Glomerular endothelial cell (primary cell): ENCODE results near the gene RNF38. TPM values are rescaled to one million over a fixed set of nuclear protein-coding genes. Genes with fewer than 3 reads are reported as not detected.
"Not testable (repeated sequence)": the region's sequence is repeated elsewhere in the genome, so short reads cannot be mapped to it uniquely, and the experiment has no call there.

ENCODE experiments used
- DNase-seq: peaks from one replicate; pipeline ENCODE4 v3.0.0-alpha.2; 2011; ENCODE audit warnings: low read depth, low spot score; ENCODE audit errors: extremely low read depth
- total RNA-seq: library from RNA; depleted of rRNA; stranded (reverse); fragments of >200 nt; gene quantifications from 2 replicates; pipeline ENCODE4 v1.2.3, GENCODE V29; 2015

RNF38 gene
- total RNA-seq = 26.4 and 27.7 TPM in 2 replicates

DNA sequence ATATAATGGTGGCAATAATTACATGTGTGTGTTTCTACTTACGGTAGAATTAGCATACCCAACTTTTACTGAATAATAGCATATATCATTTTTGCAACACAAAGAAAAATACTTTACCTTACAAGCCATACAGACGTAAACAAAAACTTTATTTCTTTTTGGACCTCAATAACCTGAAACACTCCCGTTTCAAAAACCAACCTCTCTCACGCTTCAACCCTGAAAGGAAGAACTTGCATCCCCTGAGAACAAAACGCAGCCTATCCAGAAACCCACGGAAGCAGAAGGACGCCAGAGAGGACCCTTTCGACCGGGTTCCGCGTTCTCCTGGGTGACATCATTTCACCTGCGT lies at the start of gene RNF38:
Gene RNF38, minus strand, starts transcription at position 290 of the 352 bp plus-strand sequence. Its CDS starts 161 bp downstream, at position 129.
- no peak for DNase-seq

DNA sequence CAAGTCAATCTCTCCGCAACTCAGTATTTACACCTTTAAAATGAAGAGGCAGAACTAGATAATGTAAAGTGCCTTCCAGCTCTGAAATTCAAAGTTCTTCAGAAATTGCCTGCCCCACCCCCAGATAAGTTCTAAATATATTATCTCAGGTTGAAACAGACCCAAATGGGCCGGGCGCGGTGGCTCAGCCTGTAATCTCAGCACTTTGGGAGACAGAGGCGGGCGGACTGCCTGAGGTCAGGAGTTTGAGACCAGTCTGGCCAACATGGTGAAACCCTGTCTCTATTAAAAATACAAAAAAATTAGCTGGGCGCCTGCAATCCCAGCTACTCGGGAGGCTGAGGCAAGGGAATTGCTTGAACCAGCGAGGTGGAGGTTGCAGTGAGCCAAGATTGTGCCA lies 48.5 kb upstream of the RNF38 start:
- DNase-seq = not testable (repeated sequence)

DNA sequence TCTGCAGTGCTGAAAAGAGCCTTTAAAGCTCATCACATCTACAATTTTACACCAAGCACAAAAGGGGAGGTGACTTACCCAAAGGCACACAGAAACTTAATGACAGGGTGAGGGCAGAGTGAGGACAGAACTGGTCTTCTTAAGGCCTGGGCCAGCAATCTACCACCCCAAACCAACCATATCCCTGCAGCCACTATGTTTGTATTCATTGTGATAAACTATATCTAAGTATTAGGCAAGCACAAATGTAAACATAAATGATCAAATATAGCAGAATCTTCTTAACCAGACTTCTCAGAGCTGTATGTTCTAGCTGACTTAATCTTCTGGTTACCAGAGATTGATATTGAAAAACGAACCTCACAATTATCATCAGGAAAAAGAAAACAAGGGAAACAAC lies 47.9 kb upstream of the RNF38 start:
- DNase-seq = no peak

DNA sequence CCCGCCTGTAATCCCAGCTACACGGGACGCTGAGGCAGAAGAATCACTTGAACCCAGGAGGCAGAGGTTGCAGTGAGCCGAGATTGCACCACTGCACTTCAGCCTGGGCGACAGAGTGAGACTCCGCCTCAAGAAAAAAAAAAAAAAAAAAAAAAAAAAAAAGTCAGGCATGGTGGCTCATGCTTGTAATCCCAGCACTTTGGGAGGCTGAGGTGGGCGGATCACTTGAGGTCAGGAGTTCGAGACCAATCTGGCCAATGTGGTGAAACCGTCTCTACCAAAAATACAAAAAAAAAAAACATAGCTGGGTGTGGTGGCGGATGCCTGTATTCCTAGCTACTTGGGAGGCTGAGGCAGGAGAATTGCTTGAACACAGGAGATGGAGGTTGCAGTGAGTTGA lies 46.6 kb upstream of the RNF38 start:
- DNase-seq = not testable (repeated sequence)

DNA sequence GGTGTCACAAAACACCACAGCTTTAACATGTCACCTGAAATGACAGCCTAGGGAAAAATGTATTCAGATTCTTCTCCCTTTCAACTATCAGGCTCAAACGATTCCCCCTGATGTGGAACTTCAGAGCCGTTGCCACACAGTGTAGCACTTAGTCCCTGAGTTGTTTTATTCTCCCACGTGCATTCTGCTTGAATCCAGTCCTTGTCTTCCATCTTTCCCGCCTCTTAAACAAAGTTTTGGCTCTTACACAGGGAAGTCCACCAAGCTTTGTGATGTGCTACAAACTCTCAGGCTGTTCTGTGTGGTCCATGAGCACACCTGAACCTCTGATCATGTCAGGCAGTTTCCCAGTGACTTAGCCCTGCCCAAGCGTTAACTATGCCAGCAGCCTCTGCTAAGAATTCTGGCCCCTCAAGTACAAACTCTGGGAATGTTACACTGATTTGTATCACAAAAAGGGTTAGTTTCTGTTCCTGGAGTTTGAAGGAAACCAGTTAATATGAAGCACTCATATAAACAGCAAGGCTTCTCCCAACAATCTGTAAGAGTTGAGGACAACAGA lies 45.8 kb upstream of the RNF38 start:
- DNase-seq = no peak

DNA sequence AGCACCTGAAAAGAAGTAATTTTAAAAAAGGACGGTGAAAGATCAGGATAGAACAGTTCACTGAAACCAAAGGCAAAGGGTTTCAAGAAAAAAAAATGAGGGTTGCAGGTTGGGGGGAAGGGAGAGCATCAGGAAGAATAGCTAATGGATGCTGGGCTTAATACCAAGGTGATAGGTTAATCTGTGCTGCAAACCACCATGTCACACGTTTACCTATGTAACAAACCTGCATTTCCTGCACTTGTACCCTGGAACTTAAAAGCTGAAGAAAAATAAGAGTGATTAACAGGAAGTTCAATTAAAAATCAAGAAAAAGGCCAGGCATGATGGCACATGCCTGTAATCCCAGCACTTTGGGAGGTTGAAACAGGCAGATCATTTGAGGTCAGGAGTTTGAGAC lies 44.1 kb upstream of the RNF38 start:
- DNase-seq = no peak

DNA sequence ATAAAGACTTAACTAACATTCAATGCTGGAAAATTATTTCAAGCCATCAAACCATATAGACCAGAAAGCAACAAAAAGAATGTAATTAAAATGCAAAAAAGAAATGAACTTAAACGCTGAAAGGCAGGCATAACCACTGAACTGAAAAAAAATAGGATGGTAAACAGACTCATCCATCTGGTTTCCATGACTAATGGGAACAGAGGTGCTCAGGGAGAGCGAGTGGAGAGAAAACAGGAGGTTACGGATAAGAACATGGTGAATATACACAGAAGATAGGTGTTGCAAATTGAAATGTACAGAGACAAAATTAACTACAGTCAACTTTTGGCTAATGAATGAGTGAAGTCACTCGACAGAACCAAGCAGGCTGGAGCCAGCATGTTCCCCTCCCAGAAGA lies 43.5 kb upstream of the RNF38 start:
- no peak for DNase-seq

DNA sequence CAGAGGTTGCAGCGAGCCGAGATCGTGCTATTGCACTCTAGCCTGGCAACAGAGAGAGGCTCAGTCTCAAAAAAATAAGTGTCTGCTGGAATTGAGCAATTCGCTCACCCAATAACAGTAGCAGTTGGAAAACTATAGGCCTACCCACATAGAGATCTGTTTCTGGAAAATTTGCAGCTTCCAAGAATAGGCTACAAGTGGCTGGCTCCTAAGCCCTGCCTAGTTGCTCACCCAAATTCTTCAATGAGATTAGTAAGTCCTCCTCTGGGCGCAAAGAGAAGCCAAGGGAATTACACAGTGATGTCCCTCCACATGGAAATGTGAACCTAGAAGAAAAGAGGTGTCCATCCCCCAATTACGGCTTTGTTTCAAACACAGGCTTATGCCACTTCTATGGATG lies 42.6 kb upstream of the RNF38 start:
- DNase-seq = no peak

DNA sequence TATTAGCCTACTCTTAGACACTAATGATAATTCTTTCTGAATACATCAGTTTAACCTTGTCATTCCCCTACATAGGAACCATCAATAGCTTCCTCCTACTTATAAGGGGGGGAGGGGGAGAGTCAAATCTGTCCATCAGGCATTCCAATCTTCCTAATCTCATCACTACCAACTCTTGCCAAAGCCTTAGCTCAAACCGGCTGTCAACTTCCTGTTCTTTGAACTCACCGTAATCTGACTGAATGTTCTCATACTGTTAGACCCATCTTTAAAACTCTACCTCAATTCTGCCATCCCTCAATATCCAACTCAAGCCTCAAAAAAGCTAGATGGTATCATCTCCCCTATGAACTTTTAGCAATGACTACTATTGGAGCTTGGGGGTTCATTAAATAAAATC lies 41.9 kb upstream of the RNF38 start:
- no peak for DNase-seq

DNA sequence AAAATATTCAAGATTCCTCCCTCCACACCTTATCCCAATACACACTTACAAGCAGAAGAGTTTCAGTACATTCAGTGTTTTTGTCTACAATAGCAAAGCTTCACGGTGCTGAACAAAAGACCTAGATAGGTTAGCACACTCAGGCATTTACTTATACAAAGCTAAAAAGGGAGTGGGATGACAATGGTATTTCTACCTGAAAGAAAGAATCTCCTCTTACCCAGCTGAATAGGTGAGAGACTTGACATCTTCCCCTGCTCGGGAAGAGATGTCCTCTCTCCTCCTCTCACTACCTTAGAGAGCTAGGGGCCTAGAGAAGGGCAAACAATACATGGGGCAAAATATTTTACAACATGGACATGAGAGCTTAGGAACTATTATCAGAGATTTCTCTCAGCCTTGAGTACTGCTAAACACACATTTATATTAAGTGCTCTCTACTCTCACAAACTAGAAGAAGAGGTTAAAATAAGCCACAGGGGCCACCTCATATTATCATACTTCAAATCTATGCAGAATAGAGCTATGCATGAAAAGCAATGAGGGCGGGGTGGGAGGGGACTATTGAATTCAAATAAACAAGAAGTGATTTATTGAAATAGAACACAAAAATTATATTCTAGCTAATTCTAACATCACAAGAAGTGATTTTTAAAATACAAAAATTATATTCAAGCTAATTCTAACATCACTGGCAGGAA lies 38.6 kb upstream of the RNF38 start:
- no peak for DNase-seq

DNA sequence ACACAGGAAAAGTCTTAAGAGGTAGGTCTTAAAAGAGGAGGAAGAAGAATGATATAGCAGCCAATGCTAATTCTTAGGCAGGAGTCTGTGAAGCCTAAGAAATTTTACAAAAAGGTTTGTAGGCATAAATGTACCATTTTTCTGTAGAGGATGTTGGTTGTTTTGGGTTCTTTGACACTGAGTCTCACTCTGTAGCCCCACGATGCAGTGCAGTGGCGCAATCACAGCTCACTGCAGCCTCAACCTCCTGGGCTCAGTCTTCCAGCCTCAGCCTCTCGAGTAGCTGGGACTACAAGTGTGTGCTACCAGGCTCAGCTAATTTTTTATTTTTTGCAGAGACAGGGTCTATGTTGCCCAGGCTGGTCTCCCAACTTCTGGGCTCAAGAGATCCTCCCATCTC lies 37.7 kb upstream of the RNF38 start:
- DNase-seq = no peak

DNA sequence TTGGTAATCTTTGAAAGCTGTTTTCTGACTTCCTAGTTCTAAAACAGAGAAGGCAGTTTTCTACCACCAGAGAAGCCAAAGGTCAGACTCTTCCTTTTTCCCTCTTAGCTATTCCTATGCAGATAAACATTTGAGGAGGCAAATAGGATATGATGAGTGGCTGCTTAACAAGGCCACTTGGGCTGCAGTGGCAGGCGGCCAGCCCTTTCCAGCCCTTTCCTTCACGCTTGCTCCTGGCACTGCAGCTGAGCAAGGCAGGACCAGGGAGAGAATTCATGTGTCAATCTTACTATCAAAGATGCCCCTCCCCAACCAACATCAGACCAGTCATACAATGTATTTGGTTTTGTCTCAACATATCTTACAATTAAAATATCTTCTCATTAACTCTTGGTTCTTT lies 36.8 kb upstream of the RNF38 start:
- DNase-seq = no peak

DNA sequence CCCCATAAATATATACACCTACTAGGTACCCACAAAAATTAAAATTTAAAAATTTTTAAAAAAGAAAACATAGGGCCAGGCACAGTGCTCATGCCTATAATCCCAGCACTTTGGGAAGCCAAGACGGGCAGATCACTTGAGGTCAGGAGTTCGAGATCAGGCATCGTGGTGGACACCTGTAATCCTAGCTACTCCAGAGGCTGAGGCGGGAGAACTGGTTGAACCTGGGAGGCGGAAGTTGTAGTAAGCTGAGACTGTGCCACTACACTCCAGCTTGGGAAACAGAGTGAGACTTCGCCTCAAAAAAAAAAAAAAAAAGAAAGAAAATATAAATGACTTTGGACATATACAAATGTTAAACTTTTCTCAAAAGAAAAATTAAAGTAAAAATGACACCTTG lies 33.3 kb upstream of the RNF38 start:
- DNase-seq = no peak

DNA sequence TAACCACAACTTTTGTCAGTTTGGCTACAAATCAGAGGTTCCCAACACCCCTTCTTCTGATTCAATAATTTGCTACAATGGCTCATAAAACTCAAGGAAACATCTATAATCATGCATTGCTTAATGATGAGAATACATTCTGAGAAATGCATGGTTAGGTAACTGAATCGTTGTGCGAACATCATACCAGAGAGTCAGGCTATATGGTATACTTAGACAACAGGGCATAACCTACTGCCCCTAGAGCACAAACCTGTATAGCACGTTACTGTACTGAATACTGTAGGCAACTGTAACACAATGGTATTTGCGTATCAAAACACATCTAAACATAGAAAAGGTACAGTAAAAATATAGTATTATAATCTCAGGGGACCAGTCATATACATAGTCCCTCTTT lies 31.0 kb upstream of the RNF38 start:
- DNase-seq = no peak

DNA sequence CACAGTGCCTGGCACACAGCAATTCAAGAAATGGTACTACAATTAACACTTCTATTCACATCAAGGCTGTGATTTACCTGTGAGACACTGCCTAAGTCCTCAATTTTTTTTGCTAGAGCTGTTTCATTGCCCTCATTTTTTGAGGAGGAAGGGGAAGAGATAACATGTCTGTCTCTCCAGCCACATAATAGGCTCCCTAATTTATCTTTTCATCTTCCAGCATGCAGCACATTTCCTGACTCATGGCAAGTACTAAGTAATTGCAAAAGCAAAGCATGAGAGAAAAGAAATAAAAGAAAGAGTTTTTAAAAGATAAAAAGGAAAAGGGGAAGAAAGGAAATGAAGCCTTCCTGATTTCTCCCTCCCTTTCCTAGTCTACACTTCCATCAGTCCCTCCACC lies 26.9 kb upstream of the RNF38 start:
- no peak for DNase-seq

DNA sequence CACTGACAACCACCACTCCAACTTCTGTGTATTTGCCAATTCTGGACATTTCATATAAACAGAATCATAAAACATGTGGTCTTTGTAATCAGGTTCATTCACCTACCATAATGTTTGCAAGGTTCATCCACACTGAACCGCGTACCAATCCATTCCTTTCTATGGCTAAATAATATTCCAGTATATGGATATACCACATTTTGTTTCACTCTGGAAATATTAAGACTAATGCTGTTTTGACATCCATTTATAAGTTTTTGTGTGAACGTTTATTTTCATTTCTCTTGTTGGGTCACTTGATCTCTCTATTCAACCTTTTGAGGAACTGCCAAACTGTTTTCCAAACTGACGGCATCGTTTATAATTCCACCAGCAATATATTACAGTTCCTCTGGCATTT lies 26.3 kb upstream of the RNF38 start:
- DNase-seq = no peak

DNA sequence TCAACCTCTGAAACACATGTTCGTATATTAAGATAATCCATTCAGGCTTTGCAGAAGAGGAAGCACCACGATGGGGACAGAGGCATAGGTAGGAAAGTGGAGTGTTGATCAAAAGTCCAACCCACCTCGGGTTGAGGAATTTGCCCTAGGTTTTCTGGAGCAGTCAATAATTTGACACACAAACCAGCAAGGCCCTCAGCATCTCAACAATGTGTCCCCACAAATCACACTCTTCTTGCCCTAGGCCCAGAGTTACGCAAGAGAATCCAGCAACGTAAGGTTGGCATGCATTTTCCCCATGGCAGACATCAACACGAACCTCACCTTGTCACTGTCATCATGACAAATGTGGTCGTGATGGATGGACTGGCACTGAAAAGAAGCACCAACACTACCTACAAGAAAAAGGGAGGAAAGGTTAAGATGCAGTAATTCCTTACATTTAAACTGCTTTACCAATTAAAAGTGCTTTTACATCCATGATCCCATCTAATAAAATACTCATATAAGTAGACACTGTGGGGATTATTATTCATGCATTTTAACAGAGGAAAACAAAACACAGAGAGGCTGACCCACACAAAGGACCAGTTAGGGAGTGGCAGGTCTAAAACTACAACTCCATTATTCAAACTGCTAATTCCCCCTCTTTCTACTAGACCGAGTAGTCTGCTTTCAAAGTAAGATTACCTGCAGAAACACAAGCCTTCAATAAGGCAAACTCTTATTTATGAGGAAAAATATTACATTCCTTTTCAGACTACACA lies 24.4 kb upstream of the RNF38 start:
- DNase-seq = no peak

DNA sequence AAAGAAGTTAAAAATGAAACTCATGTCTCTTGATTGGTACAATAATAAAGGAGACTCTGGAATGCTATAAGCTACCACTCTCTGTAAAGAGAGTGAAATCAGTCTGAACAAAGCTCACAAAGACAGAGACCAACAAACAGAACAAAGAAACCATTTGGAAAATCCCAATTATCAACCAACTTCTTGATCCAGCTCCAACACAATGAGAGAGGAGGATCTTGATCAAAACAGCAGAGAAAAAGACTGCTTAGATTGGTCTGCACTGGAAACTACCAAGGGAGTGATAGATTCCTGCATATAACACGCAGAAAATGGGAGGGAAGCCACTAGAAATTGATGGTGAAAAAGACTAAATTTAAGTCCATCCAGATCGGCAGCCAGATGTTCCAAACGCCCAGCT lies 23.1 kb upstream of the RNF38 start:
- no peak for DNase-seq

DNA sequence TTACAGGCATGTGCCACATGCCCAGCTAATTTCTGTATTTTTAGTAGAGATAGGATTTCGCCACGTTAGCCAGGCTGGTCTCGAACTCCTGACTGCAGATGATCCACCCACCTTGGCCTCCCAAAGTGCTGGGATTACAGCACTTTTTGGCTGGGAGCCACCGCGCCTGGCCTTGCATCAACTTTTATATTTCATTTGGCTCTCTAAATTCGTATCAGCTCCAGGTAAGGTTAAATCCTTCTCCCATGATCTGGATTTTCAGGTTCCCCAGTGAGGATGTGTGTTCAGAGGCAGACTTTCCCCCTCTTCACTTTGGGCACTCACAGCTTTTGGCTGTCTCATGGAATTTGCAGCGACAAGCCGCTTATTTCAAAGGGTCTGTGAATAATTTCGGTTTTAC lies 16.8 kb upstream of the RNF38 start:
- no peak for DNase-seq

DNA sequence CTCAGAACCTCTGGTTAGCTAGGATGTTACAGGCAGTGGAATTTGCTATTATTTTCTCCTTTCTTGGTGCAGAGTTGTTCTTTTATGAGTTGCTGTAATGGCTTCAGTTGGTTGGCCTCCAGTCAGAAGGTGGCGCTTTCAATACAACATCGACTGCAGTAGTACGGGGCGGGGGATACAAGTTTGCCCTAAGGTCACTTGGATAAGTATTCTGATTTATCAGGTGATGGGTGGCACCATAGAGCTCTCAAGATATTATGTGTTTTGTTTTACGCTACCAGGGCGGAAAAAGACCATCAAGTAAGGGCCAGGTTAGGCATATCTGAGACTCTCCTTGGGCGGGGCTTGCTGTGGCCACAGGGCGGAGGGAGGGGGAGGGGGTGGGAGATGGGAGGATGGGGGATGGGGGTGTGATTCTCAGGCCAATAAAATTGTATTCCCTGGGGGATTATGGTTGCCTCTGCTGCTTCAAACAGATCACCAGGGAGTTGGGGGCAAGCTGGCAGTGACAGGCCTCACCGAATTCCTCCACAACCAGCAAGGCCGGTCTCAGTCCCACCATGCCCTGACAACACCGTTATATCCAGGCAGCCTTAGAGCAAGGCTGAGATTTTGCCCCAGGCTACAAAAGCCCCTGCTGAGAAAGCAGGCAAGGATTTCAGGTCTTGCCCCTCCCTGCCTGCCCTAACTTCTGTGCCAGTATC lies 15.9 kb upstream of the RNF38 start:
- no peak for DNase-seq

DNA sequence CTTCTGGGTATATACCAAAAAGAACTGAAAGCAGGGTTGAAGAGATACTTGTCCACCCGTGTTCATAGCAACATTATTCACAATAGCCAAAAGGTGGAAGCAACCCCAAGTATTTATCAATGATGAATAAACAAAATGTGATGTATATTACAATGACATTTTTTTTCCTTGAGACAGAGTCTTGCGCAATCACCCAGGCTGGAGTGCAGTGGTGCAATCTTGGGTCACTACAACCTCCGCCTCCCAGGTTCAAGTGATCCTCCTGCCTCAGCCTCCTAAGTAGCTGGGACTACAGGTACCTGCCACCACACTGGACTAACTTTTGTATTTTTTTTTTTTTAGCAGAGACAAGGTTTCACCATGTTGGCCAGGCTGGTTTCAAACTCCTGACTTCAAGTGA lies 11.3 kb upstream of the RNF38 start:
- DNase-seq = not testable (repeated sequence)

DNA sequence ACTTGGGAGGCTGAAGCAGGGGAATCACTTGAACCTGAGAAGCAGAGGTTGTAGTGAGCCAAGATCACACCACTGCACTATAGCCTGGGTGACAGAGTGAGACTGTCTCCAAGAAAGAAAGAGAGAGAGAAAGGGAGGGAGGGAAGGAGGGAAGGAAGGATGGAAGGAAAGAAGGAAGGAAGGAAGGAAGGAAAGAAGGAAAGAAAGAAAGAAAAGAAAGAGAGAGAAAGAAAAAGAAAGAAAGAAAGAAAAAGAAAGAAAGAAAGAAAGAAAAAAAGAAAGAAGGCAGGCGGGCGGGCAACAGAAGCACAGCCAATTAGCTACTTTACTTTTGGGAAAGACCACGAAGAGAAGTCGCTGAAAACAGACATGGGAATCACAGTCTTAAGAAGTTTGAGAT lies 9.0 kb upstream of the RNF38 start:
- DNase-seq = not testable (repeated sequence)
